ENCODE data around the gene LDB3. TPM values are rescaled to one million over a fixed set of nuclear protein-coding genes. Genes with fewer than 3 reads are reported as not detected.

LDB3 gene
- polyA plus RNA-seq, 1 donor (not counting 4 experiments of a cell fraction or from before 2014, with no cell fraction given), result 0.01 TPM

- H3K4me3 ChIP-seq (ENCODE audit: control insufficient read depth in 2 of 3, extremely low read depth in 1 of 3, insufficient read depth in 2 of 3, low read depth in 1 of 3, low read length in 3 of 3), result no peak overlapping the region
- no peaks in the 10 kb centered on the region for H3K9me3 ChIP-seq (ENCODE audit: control insufficient read depth, low read depth, low read length)
- H3K9ac ChIP-seq (ENCODE audit: control insufficient read depth, extremely low read depth, insufficient read depth, low read length), result no peak overlapping the region
- peaks cover 27% of the 10 kb centered on the region for H3K4me1 ChIP-seq (ENCODE audit: control insufficient read depth, extremely low read depth, insufficient read depth, low read length)
- DNase-seq (ENCODE audit: low read depth, low spot score) (no peak), FAIRE-seq (no peak)
- H4K20me1 ChIP-seq (ENCODE audit: control insufficient read depth, extremely low read depth, insufficient read depth, low read length), result no peaks in the 10 kb centered on the region
- no peak overlapping the region for H2AFZ ChIP-seq (ENCODE audit: control insufficient read depth, low read length)
- dilution Hi-C loops (cut with MboI; ENCODE audit: extremely low pct_ligation_motif_present, low sequenced_read_pairs), result no loop called here
- H3K27me3 ChIP-seq (ENCODE audit: control insufficient read depth, extremely low read depth, insufficient read depth, low read length), result peaks cover 11% of the 10 kb centered on the region
- H3K9me1 ChIP-seq (ENCODE audit: control insufficient read depth, extremely low read depth, insufficient read depth, low read length), result peaks cover 2% of the 10 kb centered on the region
- no peak overlapping the region for H3K27ac ChIP-seq (ENCODE audit: control insufficient read depth, insufficient read depth, low read length)
- no peaks in the 10 kb centered on the region for H3K79me2 ChIP-seq (ENCODE audit: control insufficient read depth, insufficient read depth, low read length)
- H3K4me2 ChIP-seq (ENCODE audit: control insufficient read depth, extremely low read depth, insufficient read depth, low read depth, low read length), result no peak overlapping the region
- no peak for TF ChIP-seq CTCF (optimal IDR thresholded peaks at IDR 0.05 in 1 of 3, IDR thresholded peaks at IDR 0.05 in 1 of 3, conservative IDR thresholded peaks at IDR 0.05 in 1 of 3; ENCODE audit: extremely low read depth in 1 of 3, insufficient read depth in 2 of 3, low read length in 3 of 3)
- TF ChIP-seq EZH2 (IDR thresholded peaks at IDR 0.05; ENCODE audit: low read length), result no peak
- H3K36me3 ChIP-seq (ENCODE audit: control insufficient read depth in 2 of 2, extremely low read depth in 1 of 2, insufficient read depth in 2 of 2, low read length in 2 of 2), result no peaks in the 10 kb centered on the region
Observed at GRCh38 chr10:86651021-86651471, 17.3 kb upstream of the LDB3 start.

- Histone ChIP-seq H3K4me1 (ENCODE audit: control insufficient read depth, extremely low read depth, insufficient read depth, low read length) (peaks cover 27% of the 10 kb centered on the region), H2AFZ (ENCODE audit: control insufficient read depth, low read length) (no peak overlapping the region), H3K4me2 (ENCODE audit: control insufficient read depth, extremely low read depth, insufficient read depth, low read depth, low read length) (no peak overlapping the region), H3K27ac (ENCODE audit: control insufficient read depth, insufficient read depth, low read length) (no peak overlapping the region), H4K20me1 (ENCODE audit: control insufficient read depth, extremely low read depth, insufficient read depth, low read length) (no peaks in the 10 kb centered on the region), H3K79me2 (ENCODE audit: control insufficient read depth, insufficient read depth, low read length) (no peaks in the 10 kb centered on the region), H3K27me3 (ENCODE audit: control insufficient read depth, extremely low read depth, insufficient read depth, low read length) (peaks cover 11% of the 10 kb centered on the region), H3K9ac (ENCODE audit: control insufficient read depth, extremely low read depth, insufficient read depth, low read length) (no peak overlapping the region), H3K9me1 (ENCODE audit: control insufficient read depth, extremely low read depth, insufficient read depth, low read length) (peaks cover 2% of the 10 kb centered on the region), H3K36me3 (ENCODE audit: control insufficient read depth in 2 of 2, extremely low read depth in 1 of 2, insufficient read depth in 2 of 2, low read length in 2 of 2) (no peaks in the 10 kb centered on the region), H3K9me3 (ENCODE audit: control insufficient read depth, low read depth, low read length) (no peaks in the 10 kb centered on the region), H3K4me3 (ENCODE audit: control insufficient read depth in 2 of 3, extremely low read depth in 1 of 3, insufficient read depth in 2 of 3, low read depth in 1 of 3, low read length in 3 of 3) (no peak overlapping the region)
- FAIRE-seq, result no peak
- no peak for TF ChIP-seq EZH2 (IDR thresholded peaks at IDR 0.05; ENCODE audit: low read length)
- no peak for TF ChIP-seq CTCF (optimal IDR thresholded peaks at IDR 0.05 in 1 of 3, IDR thresholded peaks at IDR 0.05 in 1 of 3, conservative IDR thresholded peaks at IDR 0.05 in 1 of 3; ENCODE audit: extremely low read depth in 1 of 3, insufficient read depth in 2 of 3, low read length in 3 of 3)
- dilution Hi-C loops (cut with MboI; ENCODE audit: extremely low pct_ligation_motif_present, low sequenced_read_pairs), result no loop called here
- DNase-seq (ENCODE audit: low read depth, low spot score), result no peak
Observed at GRCh38 chr10:86651631-86652331, 16.5 kb upstream of the LDB3 start.

All from keratinocyte (primary cell).